Raji (cell line): ENCODE data around the gene COL18A1.

Source experiments
- POLR2A ChIP-seq: IDR thresholded peaks from 2 replicates; pipeline ENCODE4 v1.6.1; 2011; ENCODE audit warnings: low read depth, low read length, control low read depth; ENCODE audit not compliant: insufficient read depth

The COL18A1 gene

DNA sequence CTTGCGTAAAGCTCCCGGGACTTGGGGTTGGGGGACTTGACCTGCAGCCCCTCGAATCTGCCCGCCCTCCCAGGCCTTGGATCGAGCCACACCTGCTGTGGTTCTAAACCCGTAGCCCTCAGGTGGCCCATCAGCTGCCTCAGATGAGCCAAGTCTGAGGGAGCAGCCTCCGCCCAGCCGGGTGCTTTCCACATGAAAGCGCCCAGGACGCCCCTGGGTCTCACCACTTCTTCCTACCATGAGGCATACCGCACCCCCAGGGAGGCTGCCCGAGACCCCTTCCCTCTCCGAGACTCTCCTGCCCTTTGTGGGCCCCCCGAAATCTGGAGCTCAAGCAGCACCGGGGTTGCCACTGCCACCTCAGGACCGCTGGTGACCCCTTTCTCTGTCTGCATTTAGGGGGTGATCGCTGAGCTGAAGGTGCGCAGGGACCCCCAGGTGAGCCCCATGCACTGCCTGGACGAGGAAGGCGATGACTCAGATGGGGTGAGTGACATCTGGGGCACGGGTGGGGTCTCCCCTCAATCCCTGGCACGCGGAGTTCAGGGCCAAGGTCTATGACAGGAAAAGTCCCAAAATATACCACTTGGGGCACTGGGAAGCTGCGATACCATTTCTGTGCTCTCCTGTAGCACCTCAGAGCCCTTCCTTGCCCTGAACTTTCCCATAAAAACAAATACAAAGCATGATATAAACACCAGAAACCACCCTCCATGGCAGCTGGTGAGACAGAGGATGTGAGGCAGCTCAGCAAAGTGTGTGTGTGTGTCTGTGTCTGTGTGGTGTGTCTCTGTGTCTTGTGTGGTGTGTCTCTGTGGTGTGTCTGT is 68.7 kb downstream of the COL18A1 start:
- TF ChIP-seq POLR2A: no peak

DNA sequence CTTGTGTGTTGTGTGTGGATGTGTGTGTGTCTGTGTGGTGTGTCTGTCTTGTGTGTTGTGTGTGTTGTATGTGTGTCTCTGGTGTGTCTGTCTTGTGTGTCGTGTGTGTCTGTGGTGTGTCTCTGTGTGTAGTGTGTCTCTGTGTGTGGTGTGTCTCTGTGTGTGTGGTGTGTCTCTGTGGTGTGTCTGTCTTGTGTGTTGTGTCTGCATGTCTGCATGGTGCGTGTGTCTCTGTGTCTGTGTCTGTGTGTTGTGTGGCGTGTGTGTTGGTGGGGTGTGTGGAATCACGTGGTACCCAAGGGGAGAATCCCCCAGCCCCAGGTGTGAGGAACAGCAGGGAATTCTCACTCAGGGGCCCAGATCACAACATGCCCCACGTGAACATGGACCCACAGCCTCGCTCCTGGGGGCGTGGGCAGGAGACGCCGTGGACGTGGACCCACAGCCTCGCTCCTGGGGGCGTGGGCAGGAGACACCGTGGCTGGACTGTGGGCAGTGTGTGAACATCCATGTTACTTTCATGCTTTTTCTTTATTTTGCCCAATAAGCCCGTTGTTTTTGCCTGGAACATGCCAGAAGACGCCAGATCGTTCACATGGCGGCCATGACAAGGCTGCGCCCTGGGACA is 69.5 kb downstream of the COL18A1 start:
- TF ChIP-seq POLR2A: no peak

DNA sequence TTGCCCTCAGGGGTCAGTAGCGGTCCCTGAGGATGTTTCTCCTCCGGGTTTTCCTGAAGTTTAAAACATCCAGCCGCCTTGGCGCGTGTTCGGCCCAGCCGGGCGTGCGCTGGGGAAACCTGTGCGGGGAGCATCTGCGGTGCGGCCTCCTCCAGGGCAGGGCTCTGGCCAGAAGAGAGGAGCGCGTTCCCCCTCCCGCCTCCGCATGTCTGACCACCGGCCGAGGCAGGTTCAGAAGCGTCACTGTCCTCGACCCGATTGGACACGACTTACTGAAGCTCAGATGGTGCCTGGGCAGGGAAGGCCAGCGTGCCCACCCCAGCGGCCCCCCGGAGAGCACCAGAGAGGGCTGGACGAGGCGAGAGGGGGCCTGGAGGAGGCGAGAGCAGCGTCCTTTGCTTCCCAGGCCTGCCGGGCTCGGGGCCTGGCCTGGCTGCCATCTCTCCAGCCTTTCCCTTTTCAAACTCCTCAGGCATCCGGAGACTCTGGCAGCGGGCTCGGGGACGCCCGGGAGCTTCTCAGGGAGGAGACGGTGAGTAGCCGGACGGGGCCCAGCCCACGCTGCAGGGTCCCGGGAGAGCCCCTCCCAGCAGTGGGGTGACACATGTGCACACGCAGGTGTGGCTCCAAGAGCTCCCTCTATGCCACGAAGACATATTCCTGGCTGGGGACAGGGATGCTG is 70.2 kb downstream of the COL18A1 start:
- TF ChIP-seq POLR2A: no peak

DNA sequence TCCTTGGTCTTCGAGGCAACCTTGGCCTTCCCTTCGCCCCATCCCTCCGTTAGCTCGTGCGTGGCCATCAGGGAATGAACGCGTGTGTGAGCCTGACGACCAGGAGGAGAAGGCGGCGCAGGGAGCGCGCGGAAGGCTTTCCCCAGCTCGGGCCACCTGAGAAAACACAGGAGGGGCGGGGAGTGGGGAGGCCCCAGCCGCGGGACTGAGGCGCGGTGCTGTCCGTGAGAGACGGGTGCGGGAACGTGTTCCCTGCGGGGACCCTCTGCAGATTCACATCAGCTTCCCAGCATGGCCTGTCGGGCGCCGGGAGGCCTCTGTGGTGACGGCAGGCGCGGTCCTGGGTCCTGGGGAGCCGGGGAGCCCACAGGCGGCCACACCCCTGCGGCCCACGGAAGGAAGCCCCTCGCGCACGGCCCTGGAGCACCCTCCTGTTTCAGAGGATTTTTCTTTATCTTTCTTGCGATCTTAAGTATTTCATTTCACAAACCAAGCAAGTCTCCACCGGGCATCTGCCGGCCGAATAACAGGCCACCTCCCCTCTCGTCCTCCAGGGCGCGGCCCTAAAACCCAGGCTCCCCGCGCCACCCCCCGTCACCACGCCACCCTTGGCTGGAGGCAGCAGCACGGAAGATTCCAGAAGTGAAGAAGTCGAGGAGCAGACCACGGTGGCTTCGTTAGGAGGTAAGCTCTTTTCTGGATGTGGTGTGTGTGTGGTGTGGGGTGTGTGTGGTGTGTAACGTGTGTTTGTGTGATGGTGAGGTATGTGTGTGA is 71.0 kb downstream of the COL18A1 start:
- no peak for TF ChIP-seq POLR2A

DNA sequence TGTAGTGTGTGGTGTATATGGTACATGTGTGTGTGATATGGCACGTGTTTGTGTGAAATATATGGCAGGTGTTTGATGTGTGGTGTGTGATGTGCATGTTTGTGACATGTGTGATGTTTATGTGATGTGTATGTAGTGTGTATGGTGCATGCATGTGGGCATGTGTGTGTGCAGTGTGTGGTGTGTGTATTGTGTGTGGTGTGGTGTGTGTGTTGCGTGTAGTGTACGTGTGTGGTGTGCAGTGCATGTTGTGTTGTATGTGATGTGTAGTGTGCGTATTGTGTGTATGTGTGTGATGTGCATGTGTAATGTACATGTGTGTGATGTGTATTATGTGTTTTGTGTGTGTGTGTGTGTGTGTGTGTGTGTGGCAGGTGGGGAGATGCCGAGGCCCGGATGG is 71.6 kb downstream of the COL18A1 start:
- TF ChIP-seq POLR2A: no peak

DNA sequence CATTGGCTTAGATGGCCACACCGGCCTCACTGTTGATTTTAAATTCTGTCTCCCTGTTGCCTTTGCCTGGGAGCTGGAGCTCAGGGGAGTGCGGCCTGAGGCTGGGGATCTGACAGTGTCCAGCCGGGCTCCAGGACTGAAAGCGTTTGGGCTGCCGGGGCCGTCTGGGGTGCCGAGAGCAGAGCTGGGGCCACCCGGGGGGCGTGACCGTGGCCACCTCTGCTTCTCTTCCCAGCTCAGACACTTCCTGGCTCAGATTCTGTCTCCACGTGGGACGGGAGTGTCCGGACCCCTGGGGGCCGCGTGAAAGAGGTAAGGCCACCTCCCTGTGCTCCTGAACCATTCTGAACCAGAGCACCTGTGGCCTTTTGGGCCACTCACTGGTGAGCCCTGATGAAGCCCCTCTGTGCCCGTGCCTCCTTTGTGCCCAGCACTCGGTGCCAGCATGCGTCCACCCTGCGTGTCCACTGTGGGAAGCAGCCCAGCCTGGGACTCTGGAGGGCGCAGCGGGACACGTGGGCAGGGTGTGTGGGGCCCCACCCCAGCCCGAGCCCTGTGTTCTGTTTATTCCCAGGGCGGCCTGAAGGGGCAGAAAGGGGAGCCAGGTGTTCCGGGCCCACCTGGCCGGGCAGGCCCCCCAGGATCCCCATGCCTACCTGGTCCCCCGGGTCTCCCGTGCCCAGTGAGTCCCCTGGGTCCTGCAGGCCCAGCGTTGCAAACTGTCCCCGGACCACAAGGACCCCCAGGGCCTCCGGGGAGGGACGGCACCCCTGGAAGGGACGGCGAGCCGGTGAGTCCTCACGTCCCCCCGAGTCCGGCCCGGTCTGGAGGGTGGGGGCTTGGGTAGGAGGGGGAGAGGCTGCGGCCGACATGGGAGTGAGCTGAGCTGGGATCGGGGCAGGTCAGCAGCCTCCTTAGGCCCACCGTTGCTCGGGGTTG is 72.5 kb downstream of the COL18A1 start:
- TF ChIP-seq POLR2A: no peak

DNA sequence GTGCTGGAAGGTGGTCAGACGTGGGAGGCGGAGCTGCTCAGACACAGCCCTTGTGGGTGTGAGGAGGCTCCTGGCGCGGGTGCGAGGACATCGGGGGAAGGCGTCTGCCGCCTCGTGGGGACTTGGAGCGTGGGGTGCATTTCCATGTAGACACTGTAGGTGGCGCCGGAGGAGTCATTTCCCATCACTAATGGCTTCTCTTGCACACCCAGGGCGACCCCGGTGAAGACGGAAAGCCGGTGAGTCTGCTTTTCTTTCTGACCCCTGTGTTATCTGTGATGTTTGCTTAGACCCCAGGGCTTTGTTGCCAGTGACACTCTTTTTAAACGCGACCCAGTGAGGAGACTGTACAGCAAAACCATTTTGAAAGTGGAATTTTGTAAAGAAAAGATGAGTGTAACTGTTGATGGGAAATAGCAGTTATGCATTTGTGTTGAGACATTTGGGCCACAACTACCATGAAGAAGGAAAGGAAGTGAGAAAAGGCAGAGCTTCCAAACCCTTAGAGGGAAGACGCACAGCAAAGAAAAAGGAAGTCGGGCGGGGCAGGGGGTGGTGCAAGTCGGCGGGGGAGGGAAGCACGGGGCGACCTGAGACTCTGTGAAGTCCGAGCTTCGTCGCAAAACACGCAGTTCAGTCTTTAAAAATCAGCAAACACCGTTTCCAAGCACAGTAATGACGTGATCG is 73.3 kb downstream of the COL18A1 start:
- TF ChIP-seq POLR2A: no peak

DNA sequence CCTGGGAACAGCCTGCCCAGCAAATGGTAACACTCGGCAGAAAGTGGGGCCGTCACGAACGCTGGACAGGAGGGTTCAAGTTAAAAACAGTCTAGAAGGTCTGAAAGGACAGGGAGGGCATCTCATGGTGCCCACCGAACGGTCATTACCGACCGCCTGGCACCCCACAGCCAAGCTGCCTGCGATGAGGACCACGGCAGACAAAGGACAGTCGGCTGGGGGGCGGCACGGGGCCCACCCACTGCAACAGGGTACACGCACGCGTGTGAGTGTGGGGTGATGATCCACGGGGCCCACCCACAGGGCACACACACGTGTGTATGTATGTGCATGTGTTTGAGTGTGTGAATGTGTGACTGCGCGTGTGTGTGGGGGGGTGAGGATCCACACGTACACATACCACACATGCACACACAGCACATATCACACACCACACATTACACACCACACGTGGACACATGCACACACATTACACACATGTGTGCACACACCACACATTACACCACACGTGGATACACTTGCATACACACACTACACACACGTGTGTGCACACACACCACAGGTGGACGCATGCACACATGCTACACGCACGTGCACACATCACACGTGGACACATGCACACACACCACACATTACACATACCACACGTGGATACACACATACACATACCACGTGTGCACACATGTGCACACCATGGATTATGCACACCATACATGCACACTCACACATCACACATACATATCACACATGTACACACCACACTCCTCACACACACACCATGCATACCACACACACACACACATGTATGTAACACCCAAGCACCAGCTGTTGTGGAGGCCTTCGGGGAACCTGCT is 74.1 kb downstream of the COL18A1 start:
- no peak for TF ChIP-seq POLR2A

DNA sequence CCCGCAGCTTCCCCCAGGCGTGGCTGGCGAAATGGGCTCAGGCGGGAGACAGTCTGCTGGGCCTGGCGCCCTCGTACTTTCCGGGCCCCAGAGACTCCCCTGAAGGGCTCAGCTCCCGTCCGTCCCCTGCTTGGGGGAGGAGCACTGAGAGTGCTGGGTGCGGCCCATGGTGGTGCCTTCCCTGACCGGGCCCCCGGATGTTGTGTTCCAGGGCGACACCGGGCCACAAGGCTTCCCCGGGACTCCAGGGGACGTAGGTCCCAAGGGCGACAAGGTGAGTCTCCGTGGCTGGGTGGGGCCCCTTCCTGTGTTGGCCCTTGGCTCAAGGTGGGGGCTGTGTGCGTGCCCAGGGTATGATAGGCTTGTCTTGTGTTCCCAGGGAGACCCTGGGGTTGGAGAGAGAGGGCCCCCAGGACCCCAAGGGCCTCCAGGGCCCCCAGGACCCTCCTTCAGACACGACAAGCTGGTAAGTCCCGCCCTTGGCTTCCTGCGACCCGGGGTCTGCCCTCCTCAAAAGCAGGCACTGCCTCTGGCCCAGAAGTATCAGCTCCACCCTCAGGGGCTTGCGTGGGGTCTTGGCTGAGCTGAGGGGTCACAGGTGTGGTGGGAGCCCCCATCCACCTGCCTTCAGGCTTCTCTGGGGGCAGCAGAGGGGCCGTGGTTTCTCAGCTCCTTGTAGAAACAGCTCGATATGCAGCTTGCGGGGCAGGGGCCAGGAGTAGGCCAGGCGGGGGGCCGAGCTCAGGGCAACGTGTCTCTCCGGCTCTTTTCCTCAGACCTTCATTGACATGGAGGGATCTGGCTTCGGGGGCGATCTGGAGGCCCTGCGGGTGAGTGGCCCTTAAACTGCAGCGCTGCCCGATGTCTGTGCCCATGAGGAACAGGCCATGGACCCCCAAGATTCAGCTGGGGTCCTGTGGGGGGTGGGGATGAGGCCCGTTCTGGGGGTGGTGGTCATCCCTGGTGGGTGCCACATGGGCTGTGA is 75.0 kb downstream of the COL18A1 start:
- no peak for TF ChIP-seq POLR2A

DNA sequence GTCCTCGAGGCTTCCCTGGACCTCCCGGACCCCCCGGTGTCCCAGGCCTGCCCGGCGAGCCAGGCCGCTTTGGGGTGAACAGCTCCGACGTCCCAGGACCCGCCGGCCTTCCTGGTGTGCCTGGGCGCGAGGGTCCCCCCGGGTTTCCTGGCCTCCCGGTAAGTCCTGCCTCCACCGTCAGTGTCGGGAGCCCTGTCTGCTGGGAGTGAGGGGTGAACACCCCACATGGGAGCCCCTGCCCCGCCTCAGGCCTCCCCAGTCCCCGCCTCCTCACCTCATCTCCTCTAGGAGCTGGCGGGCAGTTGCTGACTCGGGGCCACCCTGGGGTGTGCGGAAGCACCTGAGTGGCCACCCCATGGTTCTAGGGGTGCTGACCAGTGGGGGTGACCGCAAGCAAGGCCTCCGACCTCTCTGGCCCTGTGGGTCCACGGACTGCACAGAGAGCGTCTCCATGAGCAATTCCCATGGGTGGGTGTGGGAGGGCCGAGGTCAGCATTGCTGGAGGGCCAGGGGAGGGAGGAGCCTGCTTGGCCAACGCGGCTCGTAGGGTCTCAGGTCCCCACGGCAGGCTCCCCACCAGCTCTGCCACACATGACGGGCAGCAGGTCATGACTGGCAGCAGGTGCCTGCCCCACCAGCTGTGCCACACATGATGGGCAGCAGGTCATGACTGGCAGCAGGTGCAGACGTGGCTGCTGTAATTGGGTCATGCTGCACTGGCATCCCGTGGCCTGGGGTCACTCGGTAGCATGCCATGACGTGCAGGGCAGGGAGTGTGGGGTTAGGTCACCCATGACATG is 75.9 kb downstream of the COL18A1 start:
- TF ChIP-seq POLR2A: no peak

DNA sequence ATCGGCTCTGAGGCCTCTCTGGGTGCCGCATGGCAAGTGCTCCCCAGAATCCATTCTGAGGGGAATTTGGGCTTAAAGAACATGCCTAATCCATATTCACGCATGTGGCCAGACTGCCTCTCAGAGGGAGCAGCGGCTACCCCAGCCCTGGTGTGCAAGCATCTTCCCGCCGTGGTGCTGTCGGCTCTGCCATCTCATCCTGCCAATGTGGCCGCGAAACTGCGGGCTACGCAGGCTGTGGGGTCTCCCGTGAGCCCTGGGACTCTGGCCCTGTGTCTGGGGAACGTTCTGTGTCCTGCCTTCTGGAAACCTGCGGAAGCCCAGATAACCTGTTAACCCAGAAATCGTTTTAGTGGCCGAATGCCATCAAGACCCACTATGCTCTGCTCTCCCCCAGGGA is 76.6 kb downstream of the COL18A1 start:
- no peak for TF ChIP-seq POLR2A
